OCI-LY3 (cell line): ENCODE results near the gene TNFAIP2.

ENCODE experiments used
- H2AFZ ChIP-seq: fragments of 200-600, 300-600 bp; shearing (Covaris generic); 2 replicates; pipeline ENCODE4 v1.6.0; 2014; ENCODE audit warnings: antibody characterized with exemption, low read depth, low read length
- H3K27ac ChIP-seq: fragments of 200-600, 300-600 bp; sonication (generic); 2 replicates; pipeline ENCODE4 v1.5.1; 2014; ENCODE audit warnings: mild to moderate bottlenecking, low read length, moderate library complexity, mixed read lengths
- H3K27me3 ChIP-seq: fragments of 200-600, 300-600 bp; sonication (generic); 2 replicates; pipeline ENCODE4 v1.6.1; 2014; ENCODE audit warnings: low read depth, low read length, mixed read lengths
- H3K36me3 ChIP-seq: fragments of 200-600, 300-600 bp; sonication (generic); replicated peaks from 2 replicates; pipeline ENCODE3; 2014; ENCODE audit warnings: low read depth, low read length, mixed read lengths
- H3K4me1 ChIP-seq: fragments of 300-600, 200-600 bp; sonication (generic); 2 replicates; pipeline ENCODE4 v1.6.1; 2014; ENCODE audit warnings: low read length, mixed read lengths
- H3K4me2 ChIP-seq: fragments of 200-600, 300-600 bp; sonication (generic); 2 replicates; pipeline ENCODE4 v1.6.1; 2014; ENCODE audit warnings: low read length, mixed read lengths
- H3K4me3 ChIP-seq: fragments of 300-600, 200-600 bp; sonication (generic); 2 replicates; pipeline ENCODE4 v1.5.1; 2014; ENCODE audit warnings: antibody characterized with exemption, mild to moderate bottlenecking, low read length, moderate library complexity
- H3K79me2 ChIP-seq: fragments of 300-600, 200-600 bp; shearing (Covaris generic); 2 replicates; pipeline ENCODE4 v1.6.1; 2014; ENCODE audit warnings: mild to moderate bottlenecking, low read length, mixed read lengths
- H3K9ac ChIP-seq: fragments of 300-600, 200-600 bp; shearing (Covaris generic); 2 replicates; pipeline ENCODE4 v1.6.0; 2014; ENCODE audit warnings: mild to moderate bottlenecking, low read length, moderate library complexity
- H3K9me3 ChIP-seq: fragments of 200-600, 300-600 bp; shearing (Covaris generic); 2 replicates; pipeline ENCODE4 v1.6.1; 2014; ENCODE audit warnings: low read length, mixed read lengths; ENCODE audit not compliant: insufficient read depth
- H4K20me1 ChIP-seq: fragments of 200-600, 300-600 bp; sonication (generic); 2 replicates; pipeline ENCODE4 v1.6.1; 2016; ENCODE audit warnings: low read length, mixed read lengths; ENCODE audit not compliant: insufficient read depth
- EZH2phosphoT487 ChIP-seq: fragments of 200-600 bp; shearing (Covaris generic); IDR thresholded peaks from 2 replicates; pipeline ENCODE4 v1.6.1; 2018; ENCODE audit warnings: antibody characterized with exemption, mixed run types, low read depth
- TF ChIP-seq, protein P1 (sequence below): fragments of 200-600, 300-600 bp; sonication (generic); IDR thresholded peaks from 2 replicates; pipeline ENCODE4 v1.5.1; 2014; ENCODE audit warnings: antibody characterized with exemption, low read length, low read depth

Gene TNFAIP2

GRCh38 chr14:103097244-103097993, 25.8 kb upstream of the TNFAIP2 start:
- H4K20me1 ChIP-seq, result no peaks in the 10 kb centered on the region
- H3K79me2 ChIP-seq, result no peaks in the 10 kb centered on the region
- no peak for TF ChIP-seq EZH2phosphoT487
- TF ChIP-seq, protein P1, sequence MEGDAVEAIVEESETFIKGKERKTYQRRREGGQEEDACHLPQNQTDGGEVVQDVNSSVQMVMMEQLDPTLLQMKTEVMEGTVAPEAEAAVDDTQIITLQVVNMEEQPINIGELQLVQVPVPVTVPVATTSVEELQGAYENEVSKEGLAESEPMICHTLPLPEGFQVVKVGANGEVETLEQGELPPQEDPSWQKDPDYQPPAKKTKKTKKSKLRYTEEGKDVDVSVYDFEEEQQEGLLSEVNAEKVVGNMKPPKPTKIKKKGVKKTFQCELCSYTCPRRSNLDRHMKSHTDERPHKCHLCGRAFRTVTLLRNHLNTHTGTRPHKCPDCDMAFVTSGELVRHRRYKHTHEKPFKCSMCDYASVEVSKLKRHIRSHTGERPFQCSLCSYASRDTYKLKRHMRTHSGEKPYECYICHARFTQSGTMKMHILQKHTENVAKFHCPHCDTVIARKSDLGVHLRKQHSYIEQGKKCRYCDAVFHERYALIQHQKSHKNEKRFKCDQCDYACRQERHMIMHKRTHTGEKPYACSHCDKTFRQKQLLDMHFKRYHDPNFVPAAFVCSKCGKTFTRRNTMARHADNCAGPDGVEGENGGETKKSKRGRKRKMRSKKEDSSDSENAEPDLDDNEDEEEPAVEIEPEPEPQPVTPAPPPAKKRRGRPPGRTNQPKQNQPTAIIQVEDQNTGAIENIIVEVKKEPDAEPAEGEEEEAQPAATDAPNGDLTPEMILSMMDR, result no peak
- H3K4me3 ChIP-seq, result no peak overlapping the region
- no peak overlapping the region for H2AFZ ChIP-seq
- no peak overlapping the region for H3K4me2 ChIP-seq
- no peak overlapping the region for H3K9ac ChIP-seq
- H3K9me3 ChIP-seq, result no peaks in the 10 kb centered on the region
- no peak overlapping the region for H3K27ac ChIP-seq
- H3K4me1 ChIP-seq, result peaks cover 16% of the 10 kb centered on the region
- no peaks in the 10 kb centered on the region for H3K36me3 ChIP-seq
- H3K27me3 ChIP-seq, result no peaks in the 10 kb centered on the region

GRCh38 chr14:103097994-103098957, 25.0 kb upstream of the TNFAIP2 start:
- H3K79me2 ChIP-seq, result no peaks in the 10 kb centered on the region
- H3K36me3 ChIP-seq, result no peaks in the 10 kb centered on the region
- no peak overlapping the region for H2AFZ ChIP-seq
- H3K4me3 ChIP-seq, result no peak overlapping the region
- no peak overlapping the region for H3K27ac ChIP-seq
- no peaks in the 10 kb centered on the region for H3K27me3 ChIP-seq
- no peak overlapping the region for H3K4me2 ChIP-seq
- H3K4me1 ChIP-seq, result peaks cover 16% of the 10 kb centered on the region
- H3K9ac ChIP-seq, result no peak overlapping the region
- no peak for TF ChIP-seq EZH2phosphoT487
- TF ChIP-seq, protein P1, result no peak
- H3K9me3 ChIP-seq, result no peaks in the 10 kb centered on the region
- no peaks in the 10 kb centered on the region for H4K20me1 ChIP-seq

GRCh38 chr14:103099081-103099732, 24.1 kb upstream of the TNFAIP2 start:
- H3K9ac ChIP-seq, result no peak overlapping the region
- TF ChIP-seq, protein P1, result no peak
- no peak for TF ChIP-seq EZH2phosphoT487
- H3K27me3 ChIP-seq, result no peaks in the 10 kb centered on the region
- peaks cover 16% of the 10 kb centered on the region for H3K4me1 ChIP-seq
- H3K79me2 ChIP-seq, result no peaks in the 10 kb centered on the region
- H4K20me1 ChIP-seq, result no peaks in the 10 kb centered on the region
- no peaks in the 10 kb centered on the region for H3K36me3 ChIP-seq
- H3K4me3 ChIP-seq, result no peak overlapping the region
- H3K9me3 ChIP-seq, result no peaks in the 10 kb centered on the region
- H3K4me2 ChIP-seq, result no peak overlapping the region
- no peak overlapping the region for H2AFZ ChIP-seq
- H3K27ac ChIP-seq, result no peak overlapping the region
